ENCODE results near the gene SEMA4D.
"Not testable (repeated sequence)": the region's sequence is repeated elsewhere in the genome, so short reads cannot be mapped to it uniquely, and the experiment has no call there.

The SEMA4D gene

GRCh38 chr9:89357331-89358197 is 140.3 kb downstream of the SEMA4D start:
- no peak for DNase-seq (ENCODE audit: low read depth in 2 of 3, low spot score in 1 of 3)

- DNase-seq (ENCODE audit: low read depth in 2 of 3, low spot score in 1 of 3), result no peak
Measured at GRCh38 chr9:89356782-89357181, 141.1 kb downstream of the SEMA4D start.

DNA sequence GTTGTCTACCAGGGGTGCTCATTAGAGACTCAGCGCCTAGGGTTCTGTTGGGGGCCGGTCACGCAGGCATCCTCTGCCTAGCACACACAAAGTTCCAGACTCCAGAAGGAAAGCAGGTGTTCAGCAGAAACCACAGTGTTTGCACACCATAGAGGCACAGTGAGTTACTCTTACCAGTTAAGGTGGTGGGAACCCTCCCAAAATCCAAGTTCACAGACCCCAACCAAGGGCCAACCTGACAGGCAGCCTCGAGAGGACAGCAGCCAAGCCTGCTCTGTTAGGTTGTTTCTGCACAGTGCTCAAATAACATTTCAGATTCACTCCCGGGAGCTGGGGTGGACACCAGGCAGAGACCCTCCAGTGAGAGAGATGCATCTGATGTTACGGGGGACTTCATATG is 143.4 kb downstream of the SEMA4D start:
- no peak for DNase-seq (ENCODE audit: low read depth in 2 of 3, low spot score in 1 of 3)

- DNase-seq (ENCODE audit: low read depth in 2 of 3, low spot score in 1 of 3), result no peak
Measured at GRCh38 chr9:89353989-89354388, 143.9 kb downstream of the SEMA4D start.

DNA sequence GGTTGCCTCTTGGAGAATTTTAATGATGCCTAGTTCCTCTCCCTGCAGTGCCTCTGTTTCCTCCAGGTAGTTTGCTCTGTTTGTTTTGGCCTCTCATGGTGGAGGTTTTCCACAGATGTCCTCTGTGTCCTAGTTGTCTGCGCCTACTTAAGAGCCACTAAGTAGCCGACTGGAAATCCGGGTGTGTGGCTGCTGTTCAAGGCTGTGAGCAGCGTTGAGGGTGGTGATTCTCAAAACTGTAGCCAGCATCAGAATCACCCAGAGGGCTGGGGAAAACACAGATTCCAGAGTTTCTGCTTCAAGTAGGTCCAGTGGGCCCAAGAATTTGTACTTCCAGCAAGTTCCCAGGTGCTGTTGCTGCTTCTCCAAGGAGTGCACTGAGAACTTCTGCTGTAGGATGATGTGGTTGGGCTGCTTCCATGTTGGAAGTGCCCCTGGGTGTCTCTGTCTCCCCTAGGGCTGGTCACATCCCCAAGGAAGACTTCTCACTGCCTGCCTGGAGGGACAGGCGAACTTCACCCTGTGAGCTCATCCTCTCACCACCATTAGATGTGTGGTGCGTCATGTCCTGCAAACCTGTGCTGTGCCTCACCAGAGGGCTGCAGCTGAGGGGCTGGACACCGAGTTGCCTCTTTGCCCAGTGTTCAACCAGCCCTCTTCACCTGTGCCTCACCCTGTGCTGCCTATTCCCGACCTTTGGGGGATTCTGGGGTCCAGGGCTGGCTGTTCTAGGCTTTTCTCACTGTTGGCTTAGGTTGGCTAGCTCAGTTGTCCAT is 144.9 kb downstream of the SEMA4D start:
- no peak for DNase-seq (ENCODE audit: low read depth in 2 of 3, low spot score in 1 of 3)

DNA sequence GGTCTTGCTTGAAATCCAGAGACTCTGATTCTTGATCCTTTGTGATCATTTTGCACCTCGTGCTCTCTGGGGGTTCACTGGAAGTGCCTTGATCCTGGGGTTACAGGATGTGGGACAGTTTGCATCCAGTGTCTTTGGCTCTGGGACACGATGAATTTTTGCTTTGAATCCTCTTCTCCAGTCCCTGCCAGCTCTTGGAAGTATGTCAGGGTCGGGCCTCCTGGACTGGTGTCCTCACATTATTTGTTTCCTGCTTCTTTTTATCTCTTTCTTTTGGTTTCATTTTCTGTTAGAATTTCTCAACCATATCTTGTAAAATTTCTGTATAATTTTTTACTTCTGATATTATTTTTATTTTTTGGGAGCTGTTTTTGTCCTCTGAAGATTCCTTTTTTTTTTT is 145.5 kb downstream of the SEMA4D start:
- DNase-seq (ENCODE audit: low read depth in 2 of 3, low spot score in 1 of 3), result no peak

DNA sequence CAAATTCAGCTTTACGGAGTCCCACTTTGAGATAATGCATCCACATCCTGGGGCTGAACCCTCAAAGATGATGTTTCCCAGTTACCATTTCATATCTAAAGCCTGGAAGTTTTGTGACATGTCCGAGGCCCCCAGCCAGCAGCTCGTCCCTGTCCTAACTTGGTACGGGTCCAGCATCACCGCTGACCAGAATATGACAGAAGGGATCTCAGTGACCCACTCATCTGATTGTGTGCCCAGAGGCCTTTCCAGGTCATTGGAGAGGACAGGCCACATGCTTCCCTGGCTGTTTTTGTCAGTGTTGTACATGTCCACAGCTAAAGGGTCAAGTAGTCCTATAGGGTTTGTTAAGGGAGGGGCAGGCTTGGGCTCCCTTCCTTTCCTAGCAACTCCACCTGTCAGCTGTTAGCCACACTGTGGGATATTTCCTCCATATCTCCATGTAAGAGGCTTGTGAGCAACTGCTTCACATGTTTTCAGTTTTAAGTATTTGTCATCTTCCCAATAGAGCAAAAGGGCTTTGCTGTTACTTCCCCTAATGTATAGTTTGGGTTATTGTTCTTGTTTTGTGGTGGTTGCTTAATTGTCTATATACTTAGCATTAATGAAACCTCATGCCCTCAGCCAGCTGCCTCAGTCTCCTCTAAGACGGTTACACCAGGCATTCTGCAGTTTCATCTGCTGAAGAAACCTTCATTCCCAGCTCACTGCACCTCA is 146.2 kb downstream of the SEMA4D start:
- no peak for DNase-seq (ENCODE audit: low read depth in 2 of 3, low spot score in 1 of 3)

DNA sequence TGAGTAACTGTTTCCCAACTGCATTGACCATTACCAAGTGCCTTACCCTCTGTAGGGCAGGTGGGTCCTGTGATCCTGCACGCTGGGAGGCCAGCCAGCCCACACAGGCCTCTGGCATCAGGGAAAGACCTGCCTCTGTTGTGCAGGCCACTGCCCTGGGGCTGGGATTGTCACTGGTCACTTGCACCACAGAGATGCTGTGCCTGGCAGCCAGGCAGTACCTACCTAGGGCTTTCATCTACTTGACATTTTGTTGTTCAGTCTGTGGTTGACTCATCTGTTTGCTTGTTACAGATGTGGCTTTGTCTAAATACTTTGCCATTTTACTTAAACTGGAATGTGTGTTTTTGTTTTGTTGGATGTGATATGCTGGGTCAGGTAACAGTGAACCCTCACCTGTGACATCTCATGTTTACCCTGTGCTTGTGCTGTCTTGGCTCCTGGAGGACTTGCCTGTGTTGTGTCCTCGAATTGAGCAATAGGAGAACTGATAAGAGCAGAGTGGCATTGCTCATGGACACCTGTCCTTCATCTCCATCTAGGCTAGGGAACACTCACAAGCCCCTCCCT is 146.8 kb downstream of the SEMA4D start:
- DNase-seq (ENCODE audit: low read depth in 2 of 3, low spot score in 1 of 3), result no peak

DNA sequence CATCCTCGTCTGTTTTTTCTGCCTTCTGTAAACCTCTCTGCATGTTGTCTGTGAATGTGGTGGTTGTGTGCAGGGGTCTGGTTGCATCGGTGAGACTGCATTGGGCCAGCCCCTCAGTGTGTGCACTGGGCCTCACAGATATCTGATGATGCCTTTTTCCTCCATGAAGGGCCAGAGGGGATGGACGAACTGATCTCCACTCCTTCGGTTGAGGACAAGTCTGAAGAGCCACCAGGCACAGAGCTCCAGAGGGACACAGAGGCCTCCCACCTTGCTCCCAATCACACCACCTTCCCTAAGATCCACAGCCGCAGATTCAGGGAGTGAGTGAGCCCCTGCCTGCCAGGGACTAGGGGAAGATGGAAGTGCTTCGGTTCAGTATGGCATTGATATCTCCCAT is 148.3 kb downstream of the SEMA4D start:
- no peak for DNase-seq (ENCODE audit: low read depth in 2 of 3, low spot score in 1 of 3)

GRCh38 chr9:89347651-89348050 is 150.3 kb downstream of the SEMA4D start:
- no peak for DNase-seq (ENCODE audit: low read depth in 2 of 3, low spot score in 1 of 3)

DNA sequence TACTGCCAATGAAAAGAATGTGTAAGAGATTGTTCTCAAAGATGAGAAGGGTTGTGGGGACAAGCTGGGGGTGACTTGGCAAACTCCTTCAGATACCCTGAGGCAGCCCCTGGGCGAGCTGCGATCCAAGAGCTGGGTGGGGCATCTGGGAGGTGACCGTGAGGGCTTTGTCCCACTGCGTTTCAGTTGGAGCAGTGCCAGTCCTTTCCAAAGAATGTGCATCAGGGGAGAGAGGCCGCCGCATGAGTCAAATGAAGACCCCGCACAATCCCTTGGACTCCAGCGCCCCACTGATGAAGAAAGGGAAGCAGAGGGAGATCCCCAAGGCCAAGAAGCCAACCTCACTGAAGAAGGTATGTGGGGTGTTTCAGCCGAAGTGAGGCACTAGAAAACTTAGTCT is 151.2 kb downstream of the SEMA4D start:
- DNase-seq (ENCODE audit: low read depth in 2 of 3, low spot score in 1 of 3), result no peak

- DNase-seq (ENCODE audit: low read depth in 2 of 3, low spot score in 1 of 3), result no peak
Measured at GRCh38 chr9:89345476-89345875, 152.4 kb downstream of the SEMA4D start.

DNA sequence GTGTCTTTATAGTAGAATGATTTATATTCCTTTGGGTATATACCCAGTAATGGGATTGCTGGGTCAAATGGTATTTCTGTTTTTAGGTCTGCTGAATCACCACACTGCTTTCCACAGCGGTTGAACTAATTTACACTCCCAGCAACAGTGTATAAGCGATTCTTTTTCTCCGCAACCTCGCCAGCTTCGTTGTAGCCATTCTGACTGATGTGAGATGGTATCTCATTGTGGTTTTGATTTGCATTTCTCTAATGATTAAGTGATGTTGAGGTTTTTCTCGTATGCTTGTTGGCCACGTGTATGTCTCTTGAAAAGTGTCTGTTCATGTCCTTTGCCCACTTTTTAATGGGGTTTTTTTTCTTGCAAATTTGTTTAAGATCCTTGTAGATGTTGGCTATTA is 154.1 kb downstream of the SEMA4D start:
- DNase-seq (ENCODE audit: low read depth in 2 of 3, low spot score in 1 of 3), result not testable (repeated sequence)

GRCh38 chr9:89342948-89343347 is 155.0 kb downstream of the SEMA4D start:
- DNase-seq (ENCODE audit: low read depth in 2 of 3, low spot score in 1 of 3), result no peak

DNA sequence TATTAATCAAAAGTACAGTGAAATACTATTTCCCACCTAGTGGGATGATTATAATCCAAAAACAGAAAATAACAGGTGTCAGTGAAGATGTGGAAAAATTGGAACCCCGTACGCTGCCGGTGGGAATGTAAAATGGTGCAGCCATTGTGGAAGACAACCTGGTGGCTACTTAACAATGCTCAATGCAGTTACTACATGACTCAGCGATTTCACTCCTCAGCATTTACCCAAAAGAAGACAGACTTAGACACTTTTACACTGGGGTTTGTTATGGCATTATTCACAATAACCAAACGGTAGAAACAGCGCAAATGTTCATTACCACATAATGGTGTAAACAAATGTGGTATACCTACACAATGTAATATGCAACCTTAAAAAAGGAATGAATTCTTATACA is 155.7 kb downstream of the SEMA4D start:
- DNase-seq (ENCODE audit: low read depth in 2 of 3, low spot score in 1 of 3), result no peak

DNA sequence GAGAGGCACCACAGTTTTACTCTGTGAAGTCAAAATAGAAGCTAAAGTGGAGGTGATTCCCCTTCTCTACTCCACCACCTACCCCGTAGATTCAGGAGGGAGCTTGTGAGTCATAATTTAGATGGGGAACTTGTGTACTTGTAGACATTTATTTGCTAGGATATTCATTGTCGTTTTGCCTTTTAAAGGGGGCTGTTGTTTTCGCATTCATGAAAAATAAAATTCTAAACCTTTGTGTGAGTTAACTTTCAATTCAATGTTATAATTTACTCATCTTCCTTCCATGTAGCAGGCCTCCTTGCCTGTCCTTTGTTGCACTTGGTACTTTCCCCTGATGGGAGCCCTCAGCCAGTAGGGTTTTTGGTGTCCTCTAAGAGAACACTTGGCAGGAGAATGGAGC is 157.6 kb downstream of the SEMA4D start:
- DNase-seq (ENCODE audit: low read depth in 2 of 3, low spot score in 1 of 3), result no peak

- no peak for DNase-seq (ENCODE audit: low read depth in 2 of 3, low spot score in 1 of 3)
Measured at GRCh38 chr9:89339807-89340206, 158.1 kb downstream of the SEMA4D start.

DNA sequence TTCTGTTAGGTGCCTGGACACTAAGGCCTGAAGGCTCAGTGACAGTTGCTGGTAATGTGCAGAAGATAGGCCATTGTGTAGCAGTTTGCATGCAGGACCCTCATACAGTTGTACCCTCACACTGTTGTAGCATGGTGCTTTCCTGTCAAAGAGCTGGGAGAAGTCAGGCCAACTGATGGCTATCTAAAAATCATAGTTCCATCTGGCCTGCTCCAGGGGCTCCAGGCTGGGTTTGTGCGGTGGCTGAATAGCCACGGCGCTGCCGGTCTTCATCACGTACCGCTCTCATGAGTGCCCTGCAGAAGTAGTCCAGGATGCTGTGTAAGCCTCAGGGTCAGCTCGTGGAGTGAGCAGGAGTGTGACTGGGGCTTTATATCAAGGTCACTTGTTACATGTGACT is 167.4 kb downstream of the SEMA4D start:
- no peak for DNase-seq (ENCODE audit: low read depth in 2 of 3, low spot score in 1 of 3)

DNA sequence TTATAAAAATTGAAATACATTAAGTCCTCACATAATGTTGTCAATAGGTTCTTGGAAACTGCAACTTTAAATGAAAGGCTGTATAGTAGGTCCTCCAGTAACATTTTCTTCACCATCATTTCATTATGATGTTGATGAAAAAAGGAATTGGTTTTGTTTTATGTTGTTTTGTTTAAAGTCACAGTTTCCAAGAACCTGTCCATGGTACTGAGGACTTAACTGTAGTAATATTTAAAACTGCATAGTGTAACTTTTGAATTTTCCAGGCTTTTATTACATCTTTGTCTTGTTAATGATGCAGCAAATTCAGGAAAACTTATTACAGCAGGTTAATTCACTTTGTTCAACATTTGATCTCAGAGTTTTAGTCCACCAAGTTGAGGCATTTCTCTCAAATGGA is 168.0 kb downstream of the SEMA4D start:
- DNase-seq (ENCODE audit: low read depth in 2 of 3, low spot score in 1 of 3), result no peak

DNA sequence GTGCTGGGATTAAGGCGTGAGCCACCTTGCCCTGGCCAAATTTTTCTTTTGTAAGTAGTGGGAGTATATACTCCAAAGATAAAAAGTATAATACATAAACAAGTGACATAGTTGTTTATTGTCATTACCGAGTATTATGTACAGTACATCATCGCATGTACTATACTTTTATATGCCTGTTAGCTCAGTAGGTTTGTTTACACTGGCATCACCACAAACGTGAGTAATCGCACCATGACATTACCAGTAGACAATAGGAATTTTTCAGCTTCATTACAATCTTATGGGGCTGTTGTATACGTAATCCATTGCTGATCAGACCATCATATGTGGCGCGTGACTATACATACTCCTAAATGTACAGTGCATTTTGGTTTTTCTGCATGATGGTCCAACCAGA is 169.8 kb downstream of the SEMA4D start:
- DNase-seq (ENCODE audit: low read depth in 2 of 3, low spot score in 1 of 3), result no peak

GRCh38 chr9:89325733-89326132 is 172.2 kb downstream of the SEMA4D start:
- DNase-seq (ENCODE audit: low read depth in 2 of 3, low spot score in 1 of 3), result no peak

GRCh38 chr9:89323390-89323789 is 174.5 kb downstream of the SEMA4D start:
- no peak for DNase-seq (ENCODE audit: low read depth in 2 of 3, low spot score in 1 of 3)

Data from stimulated activated CD4-positive, alpha-beta T cell treated with anti-CD3 and anti-CD28 coated beads, Interleukin-12 subunit alpha, Interleukin-12 subunit beta, amount 100 ng/mL, for 48 hours (primary cell).